Transverse colon (tissue), 4 donors: Measurements from ENCODE around the gene ACIN1. TPM values are rescaled to one million over a fixed set of nuclear protein-coding genes. Genes with fewer than 3 reads are reported as not detected.

Experiments used
- DNase-seq: peaks from one replicate; pipeline ENCODE4 v3.0.0-alpha.2; 2019
- H3K27ac ChIP-seq, 4 donors: fragments of 200-600 bp; sonication (generic); 2 replicates each; pipeline ENCODE4 v1.5.1; 2016 to 2018; ENCODE audit warnings: inconsistent platforms in 4 of 4
- H3K27me3 ChIP-seq: fragments of 200-600 bp; sonication (generic); 2 replicates; pipeline ENCODE4 v1.5.1; 2017; ENCODE audit warnings: inconsistent platforms
- H3K36me3 ChIP-seq, 4 donors: fragments of 200-600 bp; sonication (generic); 2 replicates each; pipeline ENCODE4 v1.5.1; 2017 to 2019; ENCODE audit warnings: inconsistent platforms in 4 of 4
- H3K4me1 ChIP-seq, 4 donors: fragments of 200-600 bp; sonication (generic); 2 replicates each; pipeline ENCODE4 v1.5.1; 2017 to 2020; ENCODE audit warnings: inconsistent platforms in 4 of 4
- H3K4me3 ChIP-seq, 4 donors: fragments of 200-600 bp; sonication (generic); 1 replicate in 1 of 4; 2 replicates in 3 of 4; pipeline versions ENCODE4 v1.5.1 to v1.6.1; 2017 to 2019; ENCODE audit warnings: inconsistent platforms in 4 of 4
- H3K9me3 ChIP-seq, 2 donors: fragments of 200-600 bp; sonication (generic); 2 replicates each; pipeline ENCODE4 v1.5.1; 2017 to 2019; ENCODE audit warnings: inconsistent platforms in 2 of 2
- CTCF ChIP-seq, 5 experiments: fragments of 200-600 bp in 3 of 5; fragments of 450-650 bp in 2 of 5; sonication (generic) in 3 of 5; IDR thresholded peaks; 1 replicate in 2 of 5; 2 replicates in 3 of 5; pipeline ENCODE4 v1.5.1; 2016 to 2017; ENCODE audit warnings: antibody characterized with exemption in 5 of 5, inconsistent platforms in 3 of 5, mild to moderate bottlenecking in 2 of 5, moderate library complexity in 1 of 5
- EP300 ChIP-seq: sonication (generic); formaldehyde crosslinking; IDR thresholded peaks from one replicate; pipeline ENCODE4 v1.6.1; 2017; ENCODE audit warnings: antibody characterized with exemption, low read depth
- POLR2A ChIP-seq: fragments of 450-650 bp; IDR thresholded peaks from one replicate; pipeline ENCODE4 v1.6.1; 2016; ENCODE audit warnings: antibody characterized with exemption, mild to moderate bottlenecking, moderate library complexity
- POLR2AphosphoS5 ChIP-seq, 3 donors: sonication (generic); formaldehyde crosslinking; IDR thresholded peaks; one replicate each; pipeline ENCODE4 v1.6.1; 2016; ENCODE audit warnings: antibody characterized with exemption in 3 of 3
- WGBS, 2 donors: methylation state at CpG; one replicate each; pipeline ENCODE4 v1.1.5; 2018; ENCODE audit warnings: low coverage in 1 of 2; 5-methylcytosine and 5-hydroxymethylcytosine counted together
- in situ Hi-C, 4 donors: fragments of 200-750 bp; cut with MboI; loops; one replicate each; pipeline versions ENCODE4 v1.15.0 to v1.15.1; 2017; ENCODE audit warnings: low sequenced_read_pairs in 3 of 4, low pct_ligation_motif_present in 1 of 4, low pct_unique_long_range_greater_than_20kb in 1 of 4
- intact Hi-C: fragments of 100-400 bp; cut with DNase I; formaldehyde crosslinking; loops from one replicate; pipeline ENCODE4 v1.15.1; 2023; ENCODE audit warnings: low total_unique reads
- total RNA-seq, 4 donors: library from RNA; depleted of rRNA; stranded (reverse); fragments of >200 nt; gene quantifications; one replicate each; pipeline ENCODE4 v1.1.0, GENCODE V29; 2016

ACIN1 gene
- total RNA-seq, 4 donors from 2014 or later = 137 to 303 (median 222) TPM

- H3K27me3 ChIP-seq = no peaks in the 10 kb centered on the region
- no peak overlapping the region for H3K27ac ChIP-seq
- no peaks in the 10 kb centered on the region for H3K9me3 ChIP-seq
- TF ChIP-seq EP300 (no peak), POLR2A (no peak), CTCF (IDR thresholded peaks at IDR 0.05) (no peak), POLR2AphosphoS5 (IDR thresholded peaks at IDR 0.05) (no peak)
- H3K4me1 ChIP-seq = peaks cover 10 to 19% (median 13%) of the 10 kb centered on the region in 4 donors
- DNase-seq = no peak
- in situ Hi-C loops = loop anchor here in 3 of 4 donors (5.0 kb wide), 2 partner anchors 60 to 65 kb away; no protein-coding TSS in a partner anchor
- H3K4me3 ChIP-seq = no peak overlapping the region
- 82% methylated on average over 3 of the region's 3 CpGs; no CpG with 5 or more reads in 1 of the 2 donors for WGBS, 2 donors
- H3K36me3 ChIP-seq = no peaks in the 10 kb centered on the region
- intact Hi-C loops = no loop called here
These were observed 42.3 kb downstream of the ACIN1 start for GRCh38 chr14:23052671-23053070.

GRCh38 chr14:23052182-23052623 lies 42.7 kb downstream of the ACIN1 start:
- TF ChIP-seq POLR2A (no peak), EP300 (no peak), CTCF (IDR thresholded peaks at IDR 0.05) (no peak), POLR2AphosphoS5 (IDR thresholded peaks at IDR 0.05) (no peak)
- no peak overlapping the region for H3K27ac ChIP-seq
- H3K4me1 ChIP-seq = peaks cover 10 to 17% (median 12%) of the 10 kb centered on the region in 4 donors
- in situ Hi-C loops (loop anchor here in 3 of 4 donors (5.0 kb wide), 2 partner anchors 60 to 65 kb away; no protein-coding TSS in a partner anchor), intact Hi-C loops (no loop called here)
- no peaks in the 10 kb centered on the region for H3K27me3 ChIP-seq
- H3K4me3 ChIP-seq = no peak overlapping the region
- WGBS, 2 donors = 79% methylated on average over 10 of the region's 14 CpGs; no CpG with 5 or more reads in 1 of the 2 donors
- no peak for DNase-seq
- H3K36me3 ChIP-seq = no peaks in the 10 kb centered on the region
- H3K9me3 ChIP-seq = no peaks in the 10 kb centered on the region

GRCh38 chr14:23051141-23052057 lies 43.5 kb downstream of the ACIN1 start:
- H3K27me3 ChIP-seq = no peaks in the 10 kb centered on the region
- no peak overlapping the region for H3K27ac ChIP-seq
- TF ChIP-seq CTCF (IDR thresholded peaks at IDR 0.05) (no peak), POLR2A (no peak), POLR2AphosphoS5 (IDR thresholded peaks at IDR 0.05) (no peak), EP300 (no peak)
- 50 to 86% methylated on average over 1 to 5 of the region's 5 CpGs for WGBS, 2 donors
- peaks cover 2 to 9% (median 4%) of the 10 kb centered on the region in 4 donors for H3K4me1 ChIP-seq
- in situ Hi-C loops (loop anchor here in 3 of 4 donors (5.0 kb wide), 2 partner anchors 59 to 64 kb away; no protein-coding TSS in a partner anchor), intact Hi-C loops (no loop called here)
- H3K9me3 ChIP-seq = no peaks in the 10 kb centered on the region
- H3K4me3 ChIP-seq = no peak overlapping the region
- H3K36me3 ChIP-seq = no peaks in the 10 kb centered on the region
- DNase-seq = no peak

- no peak overlapping the region for H3K27ac ChIP-seq
- no peaks in the 10 kb centered on the region for H3K9me3 ChIP-seq
- no peaks in the 10 kb centered on the region for H3K27me3 ChIP-seq
- no peak overlapping the region for H3K4me3 ChIP-seq
- H3K36me3 ChIP-seq = no peaks in the 10 kb centered on the region
- H3K4me1 ChIP-seq = no peaks in the 10 kb centered on the region
- TF ChIP-seq CTCF (IDR thresholded peaks at IDR 0.05) = no peak
- no peak for TF ChIP-seq EP300
- TF ChIP-seq POLR2AphosphoS5 (IDR thresholded peaks at IDR 0.05) = no peak
- TF ChIP-seq POLR2A = no peak
- DNase-seq = no peak
- intact Hi-C loops = no loop called here
- 93% methylated on average over 8 of the region's 9 CpGs; no CpG with 5 or more reads in 1 of the 2 donors for WGBS, 2 donors
- in situ Hi-C loops = no loop called here
These were observed 45.9 kb downstream of the ACIN1 start for GRCh38 chr14:23049011-23049410.
